Measurements from ENCODE around the gene RANBP10. TPM values are rescaled to one million over a fixed set of nuclear protein-coding genes. Genes with fewer than 3 reads are reported as not detected.

RANBP10 gene
- total RNA-seq, 1 experiment from 2014 or later: 15.6 TPM

DNA sequence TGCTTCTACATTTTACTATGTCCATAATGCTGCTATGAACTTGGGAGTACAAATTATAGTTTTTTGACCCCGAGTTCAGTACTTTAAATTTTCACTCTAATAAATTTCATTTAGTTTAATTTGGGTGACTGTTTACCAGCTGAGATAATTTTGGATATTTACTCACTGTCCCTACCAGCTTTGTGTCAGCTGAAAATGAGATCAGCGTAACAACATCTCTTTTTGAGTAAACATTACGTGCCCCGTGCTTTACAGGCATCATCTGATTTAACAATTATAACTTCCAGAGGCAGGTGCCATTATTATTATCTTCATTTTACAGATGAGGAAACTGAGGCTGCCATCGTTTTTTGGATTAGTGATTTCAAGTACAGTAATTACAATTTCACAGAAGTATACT lies 102.2 kb downstream of the RANBP10 start:
- H3T11ph ChIP-seq (ENCODE audit: low read length): no peak overlapping the region
- H3K79me1 ChIP-seq (ENCODE audit: insufficient read depth, low read depth, low read length, poor library complexity, severe bottlenecking): peaks cover 6% of the 10 kb centered on the region
- no peak overlapping the region for H4K91ac ChIP-seq (ENCODE audit: insufficient read length, low read depth, low read length)
- H4K8ac ChIP-seq (replicated peaks; ENCODE audit: insufficient read length, low read depth, low read length): no peak overlapping the region
- no peak overlapping the region for H3K23ac ChIP-seq (ENCODE audit: insufficient read length, low read depth, low read length)
- no peak overlapping the region for H2BK15ac ChIP-seq (ENCODE audit: low read depth, low read length)
- no peak overlapping the region for H3K56ac ChIP-seq (ENCODE audit: insufficient read length, low read depth, low read length)
- Mint-ChIP-seq H3K27me3 (ENCODE audit: low read depth) (no peaks in the 10 kb centered on the region), H3K36me3 (ENCODE audit: insufficient read depth in 1 of 3, low read depth in 3 of 3) (no peaks in the 10 kb centered on the region; a peak in 2 of 7 replicates), H3K9me3 (no peaks in the 10 kb centered on the region; a peak in 1 of 5 replicates), H3K4me3 (no peak overlapping the region), H3K27ac (no peak overlapping the region), H3K4me1 (peaks cover 4 to 11% of the 10 kb centered on the region in 2 experiments)
- H3K14ac ChIP-seq (ENCODE audit: insufficient read depth, low read length): no peak overlapping the region
- no peak for DNase-seq
- TF ChIP-seq CTCF (conservative IDR thresholded peaks at IDR 0.05): no peak
- no peak overlapping the region for H2BK5ac ChIP-seq (ENCODE audit: insufficient read length, low read length)
- H2AK5ac ChIP-seq (ENCODE audit: insufficient read length, low read length): no peak overlapping the region
- H3K18ac ChIP-seq (ENCODE audit: insufficient read length, low read depth, low read length): no peak overlapping the region
- peaks cover 3% of the 10 kb centered on the region; the same call in 1 of the 2 replicates for H3K79me2 ChIP-seq (ENCODE audit: insufficient read depth, low read length)
- H3K4ac ChIP-seq (ENCODE audit: low read depth, low read length): no peak overlapping the region
- no peak overlapping the region for H3K4me2 ChIP-seq (ENCODE audit: insufficient read depth, insufficient read length, low read length)
- H4K20me1 ChIP-seq (ENCODE audit: control insufficient read depth, insufficient read depth, insufficient read length): no peaks in the 10 kb centered on the region
- H3K4me1 ChIP-seq (ENCODE audit: insufficient read depth, low read length): no peaks in the 10 kb centered on the region
- H3K27me3 ChIP-seq (ENCODE audit: insufficient read depth, low read length): no peaks in the 10 kb centered on the region
- no peak overlapping the region for H2BK120ac ChIP-seq (ENCODE audit: low read depth, low read length, poor library complexity, severe bottlenecking)
- no CpG with 5 or more reads among the region's 5 CpGs for WGBS (ENCODE audit: extremely low coverage, insufficient read length, low lambda C conversion rate)
- H2BK20ac ChIP-seq (ENCODE audit: low read depth, low read length, poor library complexity, severe bottlenecking): no peak overlapping the region
- H4K5ac ChIP-seq (ENCODE audit: insufficient read length, low read depth, low read length): no peak overlapping the region
- no peaks in the 10 kb centered on the region for H3K23me2 ChIP-seq (ENCODE audit: insufficient read length, low read depth, low read length, poor library complexity, severe bottlenecking)
- H2BK12ac ChIP-seq (ENCODE audit: insufficient read length, low read depth, low read length): no peak overlapping the region
- no peak overlapping the region for H3K9ac ChIP-seq (ENCODE audit: extremely low read depth, insufficient read length, low read length)
- H2AFZ ChIP-seq (ENCODE audit: low read length): no peak overlapping the region
- no peak overlapping the region for H3K27ac ChIP-seq (ENCODE audit: insufficient read length, low read depth, low read length)
- H3K9me3 ChIP-seq (ENCODE audit: control insufficient read depth, low read depth, low read length): no peaks in the 10 kb centered on the region
